ENCODE measurements around the gene FILIP1L.

- TF ChIP-seq POU6F1 (CRISPR knock-in tag; IDR thresholded peaks at IDR 0.05; ENCODE audit: borderline replicate concordance, low read depth): no peak
- peak; percentile 30 for TF ChIP-seq ISL1 (CRISPR knock-in tag; IDR thresholded peaks at IDR 0.05)
- no peak for TF ChIP-seq BACH2 (CRISPR knock-in tag; IDR thresholded peaks at IDR 0.05; ENCODE audit: borderline replicate concordance)
- TF ChIP-seq RARB (CRISPR knock-in tag; IDR thresholded peaks at IDR 0.05): no peak
- TF ChIP-seq TCF4 (CRISPR knock-in tag; IDR thresholded peaks at IDR 0.05; ENCODE audit: borderline replicate concordance): no peak
- TF ChIP-seq PATZ1 (CRISPR knock-in tag; IDR thresholded peaks at IDR 0.05; ENCODE audit: borderline replicate concordance): no peak
- no peak for TF ChIP-seq ZNF70 (CRISPR knock-in tag; IDR thresholded peaks at IDR 0.05)
- TF ChIP-seq ZFP30 (CRISPR knock-in tag; IDR thresholded peaks at IDR 0.05): no peak
- no peak for TF ChIP-seq SNAI2 (CRISPR knock-in tag; IDR thresholded peaks at IDR 0.05)
- no peak for TF ChIP-seq CSRNP3 (CRISPR knock-in tag; IDR thresholded peaks at IDR 0.05)
- no peak for TF ChIP-seq ESRRG (CRISPR knock-in tag; IDR thresholded peaks at IDR 0.05)
- TF ChIP-seq ARNTL (CRISPR knock-in tag; IDR thresholded peaks at IDR 0.05; ENCODE audit: borderline replicate concordance, low read depth): no peak
- no peak for TF ChIP-seq GLIS3 (CRISPR knock-in tag; IDR thresholded peaks at IDR 0.05)
Observed at GRCh38 chr3:100032243-100032642, 82.1 kb downstream of the FILIP1L start.
